ENCODE data around the gene OR10G3.

Gene OR10G3

GRCh38 chr14:21572604-21573003, 7.3 kb downstream of the OR10G3 start:
- no peak for TF ChIP-seq CTCF (IDR thresholded peaks at IDR 0.05)

GRCh38 chr14:21558703-21559170, 21.1 kb downstream of the OR10G3 start:
- TF ChIP-seq CTCF (IDR thresholded peaks at IDR 0.05): no peak

GRCh38 chr14:21557084-21557901, 22.6 kb downstream of the OR10G3 start:
- TF ChIP-seq CTCF (IDR thresholded peaks at IDR 0.05): peak; percentile 56

GRCh38 chr14:21556378-21557083, 23.3 kb downstream of the OR10G3 start:
- TF ChIP-seq CTCF (IDR thresholded peaks at IDR 0.05): no peak

- TF ChIP-seq CTCF (IDR thresholded peaks at IDR 0.05): no peak
These were observed 26.6 kb downstream of the OR10G3 start for GRCh38 chr14:21553266-21553665.

GRCh38 chr14:21543963-21544362, 35.9 kb downstream of the OR10G3 start:
- TF ChIP-seq CTCF (IDR thresholded peaks at IDR 0.05): no peak

GRCh38 chr14:21543521-21543960, 36.3 kb downstream of the OR10G3 start:
- no peak for TF ChIP-seq CTCF (IDR thresholded peaks at IDR 0.05)

Measured in LNCAP (cell line).